ENCODE measurements around the gene PDK1.
"Not testable (repeated sequence)": the region's sequence is repeated elsewhere in the genome, so short reads cannot be mapped to it uniquely, and the experiment has no call there.

The PDK1 gene

GRCh38 chr2:172552547-172553291 lies 3.2 kb upstream of the PDK1 start:
- DNase-seq (ENCODE audit: low spot score): no peak

- DNase-seq (ENCODE audit: low spot score): no peak
Observed at GRCh38 chr2:172554352-172555271, 1.3 kb upstream of the PDK1 start.

- DNase-seq (ENCODE audit: low spot score): no peak
Observed at GRCh38 chr2:172555272-172555521, 693 bp upstream of the PDK1 start.

GRCh38 chr2:172556284-172557033 lies 569 bp downstream of the PDK1 start:
- peak; percentile 78 for DNase-seq (ENCODE audit: low spot score)

- no peak for DNase-seq (ENCODE audit: low spot score)
Observed at GRCh38 chr2:172558372-172558771, 2.5 kb downstream of the PDK1 start.

GRCh38 chr2:172560721-172561120 lies 4.8 kb downstream of the PDK1 start:
- DNase-seq (ENCODE audit: low spot score): no peak

GRCh38 chr2:172561270-172561669 lies 5.4 kb downstream of the PDK1 start:
- DNase-seq (ENCODE audit: low spot score): no peak

GRCh38 chr2:172562298-172562697 lies 6.4 kb downstream of the PDK1 start:
- DNase-seq (ENCODE audit: low spot score): no peak

GRCh38 chr2:172564376-172564775 lies 8.5 kb downstream of the PDK1 start:
- no peak for DNase-seq (ENCODE audit: low spot score)

GRCh38 chr2:172571245-172571644 lies 15.4 kb downstream of the PDK1 start:
- DNase-seq (ENCODE audit: low spot score): no peak

- DNase-seq (ENCODE audit: low spot score): no peak
Observed at GRCh38 chr2:172572981-172573380, 17.1 kb downstream of the PDK1 start.

GRCh38 chr2:172574965-172575364 lies 19.1 kb downstream of the PDK1 start:
- no peak for DNase-seq (ENCODE audit: low spot score)

GRCh38 chr2:172578054-172578453 lies 22.2 kb downstream of the PDK1 start:
- no peak for DNase-seq (ENCODE audit: low spot score)

GRCh38 chr2:172578860-172579512 lies 23.1 kb downstream of the PDK1 start:
- DNase-seq (ENCODE audit: low spot score): no peak

GRCh38 chr2:172580544-172580943 lies 24.7 kb downstream of the PDK1 start:
- DNase-seq (ENCODE audit: low spot score): no peak

- no peak for DNase-seq (ENCODE audit: low spot score)
Observed at GRCh38 chr2:172582656-172583055, 26.8 kb downstream of the PDK1 start.

- no peak for DNase-seq (ENCODE audit: low spot score)
Observed at GRCh38 chr2:172586245-172586891, 30.5 kb downstream of the PDK1 start.

GRCh38 chr2:172587231-172587630 lies 31.3 kb downstream of the PDK1 start:
- not testable (repeated sequence) for DNase-seq (ENCODE audit: low spot score)

- no peak for DNase-seq (ENCODE audit: low spot score)
Observed at GRCh38 chr2:172588931-172589330, 33.0 kb downstream of the PDK1 start.

GRCh38 chr2:172591386-172591785 lies 35.5 kb downstream of the PDK1 start:
- not testable (repeated sequence) for DNase-seq (ENCODE audit: low spot score)

- DNase-seq (ENCODE audit: low spot score): not testable (repeated sequence)
Observed at GRCh38 chr2:172592190-172592589, 36.3 kb downstream of the PDK1 start.

GRCh38 chr2:172596776-172597175 lies 40.9 kb downstream of the PDK1 start:
- DNase-seq (ENCODE audit: low spot score): no peak
